Thoracic aorta (tissue), 2 donors: ENCODE measurements around the gene CFAP54. TPM values are rescaled to one million over a fixed set of nuclear protein-coding genes. Genes with fewer than 3 reads are reported as not detected.

ENCODE experiments used
- ATAC-seq: fragments of 150-250 bp; one replicate; pipeline ENCODE4 v1.8.0; 2017; ENCODE audit warnings: low read depth; ENCODE audit not compliant: insufficient number of reproducible peaks, low FRiP score
- DNase-seq: peaks from one replicate; pipeline ENCODE4 v3.0.0-alpha.2; 2020; ENCODE audit warnings: low spot score
- H3K27ac ChIP-seq, 2 donors: fragments of 200-600 bp; sonication (generic); 1 replicate in 1 of 2; 2 replicates in 1 of 2; pipeline ENCODE4 v1.5.1; 2016; ENCODE audit warnings: mild to moderate bottlenecking in 2 of 2, moderate library complexity in 2 of 2
- H3K27me3 ChIP-seq: fragments of 200-600 bp; sonication (generic); replicated peaks from 2 replicates; pipeline ENCODE4 v1.6.0; 2016; ENCODE audit warnings: mild to moderate bottlenecking; ENCODE audit not compliant: insufficient read depth
- H3K36me3 ChIP-seq: fragments of 200-600 bp; sonication (generic); one replicate; pipeline ENCODE4 v1.5.1; 2016
- H3K4me1 ChIP-seq, 2 donors: fragments of 200-600 bp; sonication (generic); 1 replicate in 1 of 2; 2 replicates in 1 of 2; pipeline versions ENCODE4 v1.5.1 to v1.6.0; 2016; ENCODE audit warnings: low read depth in 2 of 2, mild to moderate bottlenecking in 1 of 2; ENCODE audit not compliant: control insufficient read depth in 1 of 2
- H3K4me3 ChIP-seq: fragments of 200-600 bp; sonication (generic); 2 replicates; pipeline ENCODE4 v1.5.1; 2016; ENCODE audit warnings: mild to moderate bottlenecking
- H3K9me3 ChIP-seq: fragments of 200-600 bp; sonication (generic); 2 replicates; pipeline ENCODE4 v1.5.1; 2016
- total RNA-seq, 2 donors: library from RNA; depleted of rRNA; stranded (reverse); fragments of >200 nt; gene quantifications; one replicate each; pipeline versions ENCODE4 v1.1.0 to v1.2.3, GENCODE V29; 2016
- TF ChIP-seq, protein P1 (sequence below): fragments of 200-600 bp; sonication (generic); IDR thresholded peaks from one replicate; pipeline ENCODE4 v1.5.1; 2019; ENCODE audit warnings: antibody characterized with exemption

CFAP54 gene
- total RNA-seq, 2 donors from 2014 or later = 1.1 to 4.2 TPM

DNA sequence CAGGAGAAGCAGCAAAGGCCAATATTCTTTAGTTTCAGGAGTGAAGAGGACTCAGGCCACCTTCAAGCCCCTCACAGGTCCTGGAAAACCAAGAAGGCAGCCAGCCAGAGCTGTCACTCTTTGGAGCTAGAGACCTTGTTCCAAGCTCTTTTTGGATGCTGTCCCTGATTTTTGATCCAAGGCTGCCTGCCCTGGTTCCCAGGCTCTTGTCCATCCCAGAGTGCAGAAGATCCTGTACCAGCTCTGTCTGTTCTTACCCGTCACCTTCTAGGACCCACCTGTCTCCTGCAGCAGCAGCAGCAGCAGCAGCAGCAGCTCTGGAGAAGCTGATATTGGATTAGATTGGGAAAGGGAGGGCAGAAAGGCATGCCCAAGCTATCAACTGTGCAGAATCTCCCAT lies 260.6 kb downstream of the CFAP54 start:
- TF ChIP-seq, protein P1, sequence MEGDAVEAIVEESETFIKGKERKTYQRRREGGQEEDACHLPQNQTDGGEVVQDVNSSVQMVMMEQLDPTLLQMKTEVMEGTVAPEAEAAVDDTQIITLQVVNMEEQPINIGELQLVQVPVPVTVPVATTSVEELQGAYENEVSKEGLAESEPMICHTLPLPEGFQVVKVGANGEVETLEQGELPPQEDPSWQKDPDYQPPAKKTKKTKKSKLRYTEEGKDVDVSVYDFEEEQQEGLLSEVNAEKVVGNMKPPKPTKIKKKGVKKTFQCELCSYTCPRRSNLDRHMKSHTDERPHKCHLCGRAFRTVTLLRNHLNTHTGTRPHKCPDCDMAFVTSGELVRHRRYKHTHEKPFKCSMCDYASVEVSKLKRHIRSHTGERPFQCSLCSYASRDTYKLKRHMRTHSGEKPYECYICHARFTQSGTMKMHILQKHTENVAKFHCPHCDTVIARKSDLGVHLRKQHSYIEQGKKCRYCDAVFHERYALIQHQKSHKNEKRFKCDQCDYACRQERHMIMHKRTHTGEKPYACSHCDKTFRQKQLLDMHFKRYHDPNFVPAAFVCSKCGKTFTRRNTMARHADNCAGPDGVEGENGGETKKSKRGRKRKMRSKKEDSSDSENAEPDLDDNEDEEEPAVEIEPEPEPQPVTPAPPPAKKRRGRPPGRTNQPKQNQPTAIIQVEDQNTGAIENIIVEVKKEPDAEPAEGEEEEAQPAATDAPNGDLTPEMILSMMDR = no peak
- ATAC-seq (no peak), DNase-seq (no peak)
- Histone ChIP-seq H3K27me3 (no peaks in the 10 kb centered on the region), H3K27ac (no peak overlapping the region), H3K36me3 (no peaks in the 10 kb centered on the region), H3K4me1 (no peaks in the 10 kb centered on the region), H3K9me3 (no peaks in the 10 kb centered on the region), H3K4me3 (no peak overlapping the region)

DNA sequence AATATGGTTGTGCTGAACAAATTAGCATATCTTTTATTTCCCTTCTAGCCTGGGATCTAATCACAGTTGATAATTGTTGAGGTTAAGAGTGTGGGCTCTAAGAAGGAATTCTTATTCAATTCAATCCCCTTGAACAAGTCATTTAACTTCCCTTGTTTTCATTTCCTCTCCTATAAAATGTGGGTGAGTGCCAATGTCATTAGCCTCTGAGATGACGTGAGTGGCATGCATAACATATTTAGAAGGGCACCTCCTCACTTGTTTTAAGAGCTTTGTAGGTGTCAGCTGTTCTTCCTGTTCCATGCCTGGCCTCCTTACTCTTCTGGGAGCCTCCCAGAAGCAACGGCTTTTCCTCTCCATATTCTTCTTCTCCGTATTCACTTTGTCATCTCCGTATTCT lies 262.2 kb downstream of the CFAP54 start:
- Histone ChIP-seq H3K4me1 (no peaks in the 10 kb centered on the region), H3K4me3 (no peak overlapping the region), H3K9me3 (no peaks in the 10 kb centered on the region), H3K27me3 (no peaks in the 10 kb centered on the region), H3K36me3 (no peaks in the 10 kb centered on the region), H3K27ac (no peak overlapping the region)
- no peak for ATAC-seq
- no peak for DNase-seq
- TF ChIP-seq, protein P1 = no peak

DNA sequence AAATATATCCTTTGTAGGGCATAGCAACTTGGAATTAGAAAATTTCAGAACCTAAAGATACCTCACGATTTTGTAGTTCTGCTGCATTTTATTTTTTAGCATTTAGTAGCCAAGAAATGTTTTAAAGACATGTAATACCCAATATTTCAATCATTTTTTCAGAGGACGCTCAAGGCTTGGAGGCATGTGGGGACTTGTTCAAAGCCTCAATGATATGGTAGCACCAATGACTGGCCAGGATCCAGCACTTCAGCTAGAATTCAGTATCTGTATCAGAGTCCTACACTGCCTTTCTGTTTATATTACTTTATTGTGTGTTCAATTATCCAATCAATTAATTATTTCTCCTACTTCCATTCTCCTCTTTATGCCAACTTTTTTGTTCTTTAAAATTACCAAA lies 262.8 kb downstream of the CFAP54 start:
- TF ChIP-seq, protein P1 = no peak

DNA sequence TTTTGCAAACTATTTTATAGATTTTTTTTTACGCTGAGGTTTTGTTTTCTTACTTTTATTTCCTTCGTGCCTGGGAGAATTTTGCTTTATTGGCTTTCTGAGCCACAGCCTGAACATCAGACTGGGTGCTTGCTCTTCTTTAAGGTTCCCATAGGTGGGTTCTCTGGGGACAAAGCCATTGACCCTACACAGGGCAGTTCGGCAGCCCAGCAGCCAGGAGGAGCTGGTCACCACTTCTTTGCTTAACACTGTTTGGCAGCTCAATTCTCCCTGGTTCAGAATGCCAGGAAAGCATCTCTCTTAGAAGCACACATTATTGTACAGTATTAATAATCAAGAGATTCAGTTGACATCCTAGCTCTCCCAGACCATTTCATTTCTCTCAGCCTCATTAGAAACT lies 276.9 kb downstream of the CFAP54 start:
- H3K9me3 ChIP-seq = no peaks in the 10 kb centered on the region

More for the DNA sequence above, 262.8 kb downstream of the CFAP54 start:
- DNase-seq (no peak), ATAC-seq (no peak)
- Histone ChIP-seq H3K27me3 (no peaks in the 10 kb centered on the region), H3K9me3 (no peaks in the 10 kb centered on the region), H3K4me1 (no peaks in the 10 kb centered on the region), H3K36me3 (no peaks in the 10 kb centered on the region), H3K4me3 (no peak overlapping the region), H3K27ac (no peak overlapping the region)

DNA sequence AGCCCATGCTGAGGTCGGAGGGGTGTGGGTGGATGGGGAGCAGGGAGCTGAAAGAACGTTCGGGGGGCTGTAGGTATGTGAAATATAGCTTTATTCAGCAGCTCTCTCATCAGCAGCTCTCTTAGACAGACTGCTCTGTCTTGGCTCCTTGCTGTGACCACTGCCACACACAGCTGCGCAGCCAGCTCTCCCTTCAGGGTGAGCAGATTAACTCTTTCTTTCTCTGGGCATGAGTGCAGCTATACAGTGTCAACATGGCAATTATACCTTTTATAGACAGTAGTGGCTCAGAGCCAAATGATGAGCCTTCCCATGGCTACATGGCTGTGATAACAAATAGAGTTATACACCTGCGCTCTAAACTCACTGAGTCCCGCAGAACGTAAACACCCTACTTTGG lies 280.0 kb downstream of the CFAP54 start:
- H3K27ac ChIP-seq = no peak overlapping the region
- H3K36me3 ChIP-seq = no peaks in the 10 kb centered on the region
- H3K27me3 ChIP-seq = no peaks in the 10 kb centered on the region
- ATAC-seq (no peak), DNase-seq (no peak)
- no peak overlapping the region for H3K4me3 ChIP-seq
- TF ChIP-seq, protein P1 = no peak
- no peaks in the 10 kb centered on the region for H3K4me1 ChIP-seq
- no peaks in the 10 kb centered on the region for H3K9me3 ChIP-seq

More for the DNA sequence above, 276.9 kb downstream of the CFAP54 start:
- Histone ChIP-seq H3K27ac (no peak overlapping the region), H3K36me3 (no peaks in the 10 kb centered on the region), H3K4me3 (no peak overlapping the region), H3K27me3 (no peaks in the 10 kb centered on the region), H3K4me1 (no peaks in the 10 kb centered on the region)
- DNase-seq (no peak), ATAC-seq (no peak)
- TF ChIP-seq, protein P1 = no peak
